ENCODE measurements around the gene PF4V1. TPM values are rescaled to one million over a fixed set of nuclear protein-coding genes. Genes with fewer than 3 reads are reported as not detected.

Gene PF4V1
- total RNA-seq, 2 experiments from 2014 or later = not detected

DNA sequence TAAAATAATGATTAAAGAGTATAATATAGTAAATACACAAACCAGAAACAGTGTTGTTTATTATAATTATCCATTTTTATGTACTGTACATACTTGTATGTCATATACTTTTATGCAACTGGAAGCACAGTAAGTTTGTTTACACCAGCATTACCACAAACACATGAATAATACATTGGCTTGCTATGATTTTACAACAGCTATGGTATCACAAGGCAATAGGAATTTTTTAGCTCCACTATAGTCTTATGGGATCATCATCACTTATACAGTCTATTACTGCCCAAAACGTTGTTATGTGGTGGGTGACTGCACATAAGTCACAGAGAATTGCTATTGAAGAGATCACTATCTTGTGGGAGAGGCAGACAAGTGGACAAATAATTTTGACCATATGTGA, 1.8 kb upstream of the PF4V1 start:
- H3K36me3 Mint-ChIP-seq = no peaks in the 10 kb centered on the region
- no peaks in the 10 kb centered on the region for H3K4me1 Mint-ChIP-seq (ENCODE audit: low read depth)
- no peaks in the 10 kb centered on the region for H3K9me3 Mint-ChIP-seq
- no peak overlapping the region for H3K4me3 Mint-ChIP-seq
- H3K27ac Mint-ChIP-seq = no peak overlapping the region
- H3K27me3 Mint-ChIP-seq = peaks cover 5% of the 10 kb centered on the region
- POLR2A ChIA-PET = no interaction called here
- intact Hi-C loops (cut with micrococcal nuclease) = no loop called here
- DNase-seq = no peak
- CTCF ChIA-PET = no interaction called here

DNA sequence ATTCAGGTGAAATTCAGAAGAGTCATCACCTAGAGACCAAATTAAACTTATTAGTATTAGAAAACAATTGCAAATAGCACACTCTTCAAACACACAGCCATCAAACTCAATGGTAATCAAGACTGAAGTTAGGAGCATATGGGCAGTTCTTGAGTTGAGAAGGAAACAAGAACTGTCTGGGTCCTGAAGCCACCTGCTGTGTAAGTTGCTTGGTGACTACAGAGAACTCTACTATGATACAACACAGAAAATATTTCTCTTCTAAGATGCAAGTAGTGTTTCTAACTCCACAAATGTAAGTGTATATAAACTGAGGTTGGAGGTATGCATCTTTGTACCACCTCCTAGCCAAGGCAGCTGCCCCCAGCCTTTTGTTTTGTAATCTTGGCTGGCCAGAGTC, 325 bp upstream of the PF4V1 start:
- Mint-ChIP-seq H3K27me3 (peaks cover 5% of the 10 kb centered on the region), H3K4me3 (no peak overlapping the region), H3K27ac (no peak overlapping the region), H3K4me1 (ENCODE audit: low read depth) (no peaks in the 10 kb centered on the region), H3K9me3 (no peaks in the 10 kb centered on the region), H3K36me3 (no peaks in the 10 kb centered on the region)
- no peak for DNase-seq
- intact Hi-C loops (cut with micrococcal nuclease) = no loop called here
- POLR2A ChIA-PET = no interaction called here
- CTCF ChIA-PET = no interaction called here

GRCh38 chr4:73853718-73854473, 800 bp downstream of the PF4V1 start:
- CTCF ChIA-PET = no interaction called here
- Mint-ChIP-seq H3K27me3 (peaks cover 5% of the 10 kb centered on the region), H3K36me3 (no peaks in the 10 kb centered on the region), H3K4me1 (ENCODE audit: low read depth) (no peaks in the 10 kb centered on the region), H3K9me3 (no peaks in the 10 kb centered on the region), H3K27ac (no peak overlapping the region), H3K4me3 (no peak overlapping the region)
- POLR2A ChIA-PET = no interaction called here
- intact Hi-C loops (cut with micrococcal nuclease) = no loop called here
- no peak for DNase-seq

DNA sequence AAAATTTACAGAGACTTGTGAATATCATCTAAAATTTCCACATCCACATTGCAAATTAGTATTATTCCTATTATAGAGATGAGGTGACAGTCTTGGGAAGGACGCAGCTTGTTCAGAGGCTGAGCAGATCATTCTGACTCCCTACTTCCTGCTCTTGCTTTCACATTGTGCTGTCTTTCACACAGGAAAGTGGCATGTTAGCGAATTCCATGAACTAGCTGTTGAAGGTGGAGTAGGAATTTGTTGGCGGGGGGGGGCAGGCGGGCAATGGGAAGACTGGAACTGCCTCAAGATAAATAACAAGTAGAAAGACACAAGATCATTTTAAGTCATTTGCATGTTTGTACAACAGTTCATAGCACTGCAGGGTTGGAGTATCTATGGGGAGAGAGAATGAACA, 2.3 kb downstream of the PF4V1 start:
- Mint-ChIP-seq H3K4me3 (no peak overlapping the region), H3K36me3 (no peaks in the 10 kb centered on the region), H3K4me1 (ENCODE audit: low read depth) (no peaks in the 10 kb centered on the region), H3K27me3 (peaks cover 5% of the 10 kb centered on the region), H3K9me3 (no peaks in the 10 kb centered on the region), H3K27ac (no peak overlapping the region)
- ChIA-PET CTCF (no interaction called here), POLR2A (no interaction called here)
- DNase-seq = no peak
- intact Hi-C loops (cut with micrococcal nuclease) = no loop called here

- H3K36me3 Mint-ChIP-seq = no peaks in the 10 kb centered on the region
- CTCF ChIA-PET = no interaction called here
- no peak for DNase-seq
- H3K9me3 Mint-ChIP-seq = no peaks in the 10 kb centered on the region
- no peak overlapping the region for H3K27ac Mint-ChIP-seq
- POLR2A ChIA-PET = no interaction called here
- H3K27me3 Mint-ChIP-seq = peaks cover 5% of the 10 kb centered on the region
- intact Hi-C loops (cut with micrococcal nuclease) = no loop called here
- no peaks in the 10 kb centered on the region for H3K4me1 Mint-ChIP-seq (ENCODE audit: low read depth)
- H3K4me3 Mint-ChIP-seq = no peak overlapping the region
These were observed 3.4 kb downstream of the PF4V1 start for GRCh38 chr4:73856518-73856917.

GRCh38 chr4:73859614-73860088, 6.6 kb downstream of the PF4V1 start:
- ChIA-PET CTCF (interaction anchor here (0.5 kb wide), 1 partner anchor 1486 kb away, joined by 3 read pairs; no protein-coding TSS in a partner anchor), POLR2A (no interaction called here)
- H3K27ac Mint-ChIP-seq = no peak overlapping the region
- H3K36me3 Mint-ChIP-seq = no peaks in the 10 kb centered on the region
- peaks cover 2% of the 10 kb centered on the region for H3K27me3 Mint-ChIP-seq
- H3K4me3 Mint-ChIP-seq = no peak overlapping the region
- H3K9me3 Mint-ChIP-seq = no peaks in the 10 kb centered on the region
- H3K4me1 Mint-ChIP-seq (ENCODE audit: low read depth) = no peaks in the 10 kb centered on the region
- intact Hi-C loops (cut with micrococcal nuclease) = no loop called here
- DNase-seq = no peak

GRCh38 chr4:73860181-73860580, 7.1 kb downstream of the PF4V1 start:
- Mint-ChIP-seq H3K4me1 (ENCODE audit: low read depth) (no peaks in the 10 kb centered on the region), H3K27ac (no peak overlapping the region), H3K4me3 (no peak overlapping the region), H3K9me3 (no peaks in the 10 kb centered on the region), H3K27me3 (peaks cover 2% of the 10 kb centered on the region), H3K36me3 (no peaks in the 10 kb centered on the region)
- ChIA-PET POLR2A (no interaction called here), CTCF (no interaction called here)
- intact Hi-C loops (cut with micrococcal nuclease) = no loop called here
- DNase-seq = no peak

DNA sequence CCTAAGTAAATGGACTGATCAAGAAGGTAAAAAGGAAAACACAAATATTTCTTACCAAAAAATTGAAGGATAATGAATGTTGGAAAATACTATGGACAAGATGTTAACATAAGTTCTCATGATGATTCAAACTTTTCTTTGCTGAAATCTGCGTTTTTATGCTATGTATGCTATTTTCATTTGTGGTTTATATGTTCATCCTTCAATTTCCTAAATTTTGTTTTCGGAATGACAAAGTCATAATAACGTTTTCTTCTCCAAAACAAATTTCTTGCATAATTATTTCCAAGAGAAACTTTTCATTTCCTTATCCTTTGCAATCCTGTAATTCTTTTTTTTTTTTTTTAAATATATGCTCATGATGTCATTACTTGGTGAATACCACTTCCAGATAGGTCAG, 7.8 kb downstream of the PF4V1 start:
- no peaks in the 10 kb centered on the region for H3K27me3 Mint-ChIP-seq
- CTCF ChIA-PET = no interaction called here
- intact Hi-C loops (cut with micrococcal nuclease) = no loop called here

DNA sequence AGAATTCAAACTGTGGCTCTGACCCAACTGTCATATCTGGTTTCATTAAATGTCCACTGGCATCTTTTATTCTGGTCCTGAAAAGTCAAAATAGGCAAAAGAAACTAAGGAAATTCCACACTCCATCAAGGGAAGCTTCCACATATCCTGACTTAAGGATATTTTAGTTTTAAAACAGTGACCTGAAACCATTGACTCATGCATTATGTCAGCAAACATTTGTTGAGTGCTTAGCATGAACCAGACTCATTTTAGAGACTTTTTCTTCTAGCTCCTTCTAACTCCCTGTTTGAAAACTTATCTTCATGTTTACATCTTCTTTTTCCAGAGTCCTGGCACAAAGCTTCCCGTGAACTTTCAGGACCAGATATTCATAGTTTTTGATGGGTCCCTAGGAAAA, 9.2 kb downstream of the PF4V1 start:
- H3K9me3 Mint-ChIP-seq = no peaks in the 10 kb centered on the region
- DNase-seq = no peak
- no peak overlapping the region for H3K27ac Mint-ChIP-seq
- H3K36me3 Mint-ChIP-seq = no peaks in the 10 kb centered on the region
- intact Hi-C loops (cut with micrococcal nuclease) = no loop called here
- H3K4me3 Mint-ChIP-seq = no peak overlapping the region
- CTCF ChIA-PET = no interaction called here
- POLR2A ChIA-PET = no interaction called here
- no peaks in the 10 kb centered on the region for H3K4me1 Mint-ChIP-seq (ENCODE audit: low read depth)
- no peaks in the 10 kb centered on the region for H3K27me3 Mint-ChIP-seq

More for the DNA sequence above, 7.8 kb downstream of the PF4V1 start:
- POLR2A ChIA-PET = no interaction called here
- H3K9me3 Mint-ChIP-seq = no peaks in the 10 kb centered on the region
- H3K4me1 Mint-ChIP-seq (ENCODE audit: low read depth) = no peaks in the 10 kb centered on the region
- no peak overlapping the region for H3K4me3 Mint-ChIP-seq
- no peak overlapping the region for H3K27ac Mint-ChIP-seq
- H3K36me3 Mint-ChIP-seq = no peaks in the 10 kb centered on the region
- no peak for DNase-seq

DNA sequence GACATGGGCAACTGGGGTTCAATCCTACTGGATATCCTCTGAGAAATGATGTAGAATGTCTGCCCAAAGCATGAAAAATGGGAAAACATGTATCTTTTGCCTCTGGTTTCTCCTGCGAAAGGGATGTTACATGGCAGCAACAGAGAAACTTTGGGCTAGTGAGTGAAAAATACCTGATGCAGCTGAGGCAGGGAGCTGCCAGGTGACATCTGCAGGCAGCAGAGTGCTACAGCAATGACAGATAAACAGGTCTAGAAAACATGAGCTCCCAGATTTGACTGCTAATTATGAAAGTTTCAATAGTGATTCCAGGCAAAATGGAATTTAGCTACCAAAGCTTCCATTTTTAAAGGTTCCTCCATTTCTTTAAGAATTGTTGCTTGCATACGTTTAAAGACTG, 11.3 kb downstream of the PF4V1 start:
- Mint-ChIP-seq H3K9me3 (no peaks in the 10 kb centered on the region), H3K36me3 (no peaks in the 10 kb centered on the region), H3K27me3 (peaks cover 8% of the 10 kb centered on the region), H3K27ac (no peak overlapping the region), H3K4me3 (no peak overlapping the region), H3K4me1 (ENCODE audit: low read depth) (no peaks in the 10 kb centered on the region)
- intact Hi-C loops (cut with micrococcal nuclease) = no loop called here
- no peak for DNase-seq
- CTCF ChIA-PET = no interaction called here
- POLR2A ChIA-PET = no interaction called here

- no peak overlapping the region for H3K27ac Mint-ChIP-seq
- peaks cover 13% of the 10 kb centered on the region for H3K27me3 Mint-ChIP-seq
- no peaks in the 10 kb centered on the region for H3K36me3 Mint-ChIP-seq
- DNase-seq = no peak
- H3K4me1 Mint-ChIP-seq (ENCODE audit: low read depth) = no peaks in the 10 kb centered on the region
- no peak overlapping the region for H3K4me3 Mint-ChIP-seq
- ChIA-PET POLR2A (no interaction called here), CTCF (no interaction called here)
- no peaks in the 10 kb centered on the region for H3K9me3 Mint-ChIP-seq
- intact Hi-C loops (cut with micrococcal nuclease) = no loop called here
These were observed 11.9 kb downstream of the PF4V1 start for GRCh38 chr4:73864961-73865360.

GRCh38 chr4:73865431-73866096, 12.5 kb downstream of the PF4V1 start:
- intact Hi-C loops (cut with micrococcal nuclease) = no loop called here
- Mint-ChIP-seq H3K9me3 (no peaks in the 10 kb centered on the region), H3K27me3 (peaks cover 14% of the 10 kb centered on the region), H3K4me3 (no peak overlapping the region), H3K4me1 (ENCODE audit: low read depth) (no peaks in the 10 kb centered on the region), H3K36me3 (no peaks in the 10 kb centered on the region), H3K27ac (no peak overlapping the region)
- CTCF ChIA-PET = no interaction called here
- POLR2A ChIA-PET = no interaction called here
- no peak for DNase-seq

GRCh38 chr4:73866246-73866645, 13.2 kb downstream of the PF4V1 start:
- intact Hi-C loops (cut with micrococcal nuclease) = no loop called here
- CTCF ChIA-PET = no interaction called here

More at GRCh38 chr4:73866246-73866645, 13.2 kb downstream of the PF4V1 start:
- Mint-ChIP-seq H3K9me3 (no peaks in the 10 kb centered on the region), H3K4me1 (ENCODE audit: low read depth) (no peaks in the 10 kb centered on the region), H3K36me3 (no peaks in the 10 kb centered on the region), H3K4me3 (no peak overlapping the region), H3K27ac (no peak overlapping the region), H3K27me3 (peaks cover 14% of the 10 kb centered on the region)
- DNase-seq = no peak
- POLR2A ChIA-PET = no interaction called here
